Large intestine (tissue), 3 donors: ENCODE data around the gene GPR107. TPM values are rescaled to one million over a fixed set of nuclear protein-coding genes. Genes with fewer than 3 reads are reported as not detected.

Source experiments
- DNase-seq, 2 donors: peaks; one replicate each; pipeline versions ENCODE4 v3.0.0 to v3.0.0-alpha.2; 2013
- H3K27ac ChIP-seq: one replicate; pipeline ENCODE4 v1.5.1; 2013; ENCODE audit warnings: low read length
- H3K27me3 ChIP-seq: 2 replicates; pipeline ENCODE4 v1.6.1; 2013; ENCODE audit warnings: low read length; ENCODE audit not compliant: control insufficient read depth, insufficient read depth
- H3K36me3 ChIP-seq: 2 replicates; pipeline ENCODE4 v1.6.1; 2013; ENCODE audit warnings: low read length; ENCODE audit not compliant: control insufficient read depth, insufficient read depth
- H3K4me1 ChIP-seq: one replicate; pipeline ENCODE4 v1.6.1; 2013; ENCODE audit warnings: low read length; ENCODE audit not compliant: control insufficient read depth, insufficient read depth
- H3K4me3 ChIP-seq: one replicate; pipeline ENCODE4 v1.5.1; 2013; ENCODE audit warnings: low read length
- H3K9me3 ChIP-seq: one replicate; pipeline ENCODE4 v1.6.1; 2013; ENCODE audit warnings: mild to moderate bottlenecking, low read depth, low read length, moderate library complexity; ENCODE audit not compliant: control insufficient read depth
- WGBS: methylation state at CpG from one replicate; pipeline ENCODE4 v1.1.5; 2013; ENCODE audit warnings: low lambda C conversion rate; ENCODE audit not compliant: insufficient coverage; 5-methylcytosine and 5-hydroxymethylcytosine counted together
- polyA plus RNA-seq: library from polyadenylated mRNA; unstranded; fragments of 120-200 nt; gene quantifications from one replicate; pipeline ENCODE4 v1.2.1, GENCODE V29; 2013

The GPR107 gene
- polyA plus RNA-seq, 1 donor = 32.3 TPM

- H3K9me3 ChIP-seq = no peaks in the 10 kb centered on the region
- DNase-seq = no peak
- H3K4me1 ChIP-seq = no peaks in the 10 kb centered on the region
- 100% methylated on average over 1 of the region's 15 CpGs for WGBS
- peaks cover 35% of the 10 kb centered on the region for H3K36me3 ChIP-seq
- no peak overlapping the region for H3K27ac ChIP-seq
- H3K27me3 ChIP-seq = no peaks in the 10 kb centered on the region
- H3K4me3 ChIP-seq = no peak overlapping the region
These were observed 83.5 kb downstream of the GPR107 start for GRCh38 chr9:130137081-130137640.

- no CpG with 5 or more reads among the region's 11 CpGs for WGBS
- H3K4me3 ChIP-seq = no peak overlapping the region
- H3K4me1 ChIP-seq = no peaks in the 10 kb centered on the region
- DNase-seq = no peak
- peak overlapping the region; percentile 53 for H3K27ac ChIP-seq
- H3K27me3 ChIP-seq = no peaks in the 10 kb centered on the region
- H3K36me3 ChIP-seq = peaks cover 33% of the 10 kb centered on the region
- no peaks in the 10 kb centered on the region for H3K9me3 ChIP-seq
These were observed 84.0 kb downstream of the GPR107 start for GRCh38 chr9:130137641-130138081.

- Histone ChIP-seq H3K4me3 (no peak overlapping the region), H3K27me3 (peaks cover 4% of the 10 kb centered on the region), H3K27ac (peak overlapping the region; percentile 53), H3K4me1 (no peaks in the 10 kb centered on the region), H3K9me3 (no peaks in the 10 kb centered on the region), H3K36me3 (peaks cover 30% of the 10 kb centered on the region)
- 50% methylated on average over 2 of the region's 10 CpGs for WGBS
- DNase-seq = no peak
These were observed 84.5 kb downstream of the GPR107 start for GRCh38 chr9:130138171-130138653.

- H3K9me3 ChIP-seq = no peaks in the 10 kb centered on the region
- peaks cover 25% of the 10 kb centered on the region for H3K36me3 ChIP-seq
- no peaks in the 10 kb centered on the region for H3K4me1 ChIP-seq
- peak in 1 of 2 donors; percentile 34 for DNase-seq
- peaks cover 5% of the 10 kb centered on the region for H3K27me3 ChIP-seq
- no peak overlapping the region for H3K4me3 ChIP-seq
- H3K27ac ChIP-seq = peak overlapping the region; percentile 25
- WGBS = no CpG with 5 or more reads among the region's 6 CpGs
These were observed 85.1 kb downstream of the GPR107 start for GRCh38 chr9:130138791-130139190.

GRCh38 chr9:130139251-130139650 lies 85.5 kb downstream of the GPR107 start:
- DNase-seq = no peak
- no peaks in the 10 kb centered on the region for H3K9me3 ChIP-seq
- no peak overlapping the region for H3K4me3 ChIP-seq
- H3K27ac ChIP-seq = peak overlapping the region; percentile 25
- peaks cover 7% of the 10 kb centered on the region for H3K27me3 ChIP-seq
- no peaks in the 10 kb centered on the region for H3K4me1 ChIP-seq
- H3K36me3 ChIP-seq = peaks cover 24% of the 10 kb centered on the region
- WGBS = no CpG with 5 or more reads among the region's 10 CpGs

GRCh38 chr9:130140706-130141105 lies 87.0 kb downstream of the GPR107 start:
- Histone ChIP-seq H3K4me3 (no peak overlapping the region), H3K27me3 (peaks cover 10% of the 10 kb centered on the region), H3K36me3 (peaks cover 12% of the 10 kb centered on the region), H3K4me1 (no peaks in the 10 kb centered on the region), H3K9me3 (no peaks in the 10 kb centered on the region), H3K27ac (no peak overlapping the region)
- no CpG with 5 or more reads among the region's 10 CpGs for WGBS
- DNase-seq = no peak

GRCh38 chr9:130142056-130142455 lies 88.3 kb downstream of the GPR107 start:
- no peak overlapping the region for H3K4me3 ChIP-seq
- no peaks in the 10 kb centered on the region for H3K9me3 ChIP-seq
- no peak for DNase-seq
- H3K4me1 ChIP-seq = no peaks in the 10 kb centered on the region
- peaks cover 10% of the 10 kb centered on the region for H3K27me3 ChIP-seq
- no peak overlapping the region for H3K27ac ChIP-seq
- H3K36me3 ChIP-seq = peaks cover 3% of the 10 kb centered on the region
- no CpG with 5 or more reads among the region's 12 CpGs for WGBS

GRCh38 chr9:130142641-130143040 lies 88.9 kb downstream of the GPR107 start:
- Histone ChIP-seq H3K27me3 (peaks cover 10% of the 10 kb centered on the region), H3K36me3 (no peaks in the 10 kb centered on the region), H3K27ac (no peak overlapping the region), H3K4me1 (no peaks in the 10 kb centered on the region), H3K9me3 (no peaks in the 10 kb centered on the region), H3K4me3 (no peak overlapping the region)
- no peak for DNase-seq
- WGBS = no CpG with 5 or more reads among the region's 6 CpGs

GRCh38 chr9:130143279-130143893 lies 89.7 kb downstream of the GPR107 start:
- no peak for DNase-seq
- no peaks in the 10 kb centered on the region for H3K9me3 ChIP-seq
- H3K36me3 ChIP-seq = no peaks in the 10 kb centered on the region
- H3K4me3 ChIP-seq = no peak overlapping the region
- H3K4me1 ChIP-seq = no peaks in the 10 kb centered on the region
- WGBS = no CpG with 5 or more reads among the region's 24 CpGs
- peaks cover 10% of the 10 kb centered on the region for H3K27me3 ChIP-seq
- H3K27ac ChIP-seq = no peak overlapping the region

- peaks cover 10% of the 10 kb centered on the region for H3K27me3 ChIP-seq
- no peak for DNase-seq
- no CpG with 5 or more reads among the region's 14 CpGs for WGBS
- H3K9me3 ChIP-seq = no peaks in the 10 kb centered on the region
- H3K27ac ChIP-seq = no peak overlapping the region
- H3K4me3 ChIP-seq = no peak overlapping the region
- H3K4me1 ChIP-seq = no peaks in the 10 kb centered on the region
- no peaks in the 10 kb centered on the region for H3K36me3 ChIP-seq
These were observed 90.3 kb downstream of the GPR107 start for GRCh38 chr9:130143958-130144366.

- no peak for DNase-seq
- H3K36me3 ChIP-seq = no peaks in the 10 kb centered on the region
- no peaks in the 10 kb centered on the region for H3K4me1 ChIP-seq
- 80% methylated on average over 1 of the region's 5 CpGs for WGBS
- no peak overlapping the region for H3K27ac ChIP-seq
- H3K9me3 ChIP-seq = no peaks in the 10 kb centered on the region
- H3K27me3 ChIP-seq = peaks cover 10% of the 10 kb centered on the region
- H3K4me3 ChIP-seq = no peak overlapping the region
These were observed 91.0 kb downstream of the GPR107 start for GRCh38 chr9:130144703-130145102.
